Panc1 (cell line): ENCODE data around the gene PRLR. TPM values are rescaled to one million over a fixed set of nuclear protein-coding genes. Genes with fewer than 3 reads are reported as not detected.

Source experiments
- ATAC-seq: fragments of 200-7000 bp; cut with Tn5 transposase; 2 replicates; pipeline ENCODE4 v1.9.1; 2020; ENCODE audit warnings: mild to moderate bottlenecking, moderate library complexity
- BruUV-seq: library from RNA; stranded (reverse); fragments of 400-500 nt; replicated peaks from 2 replicates; lab custom pipeline; 2021; lab: Mats Ljungman, UMichigan
- CTCF ChIA-PET: fragments of 300-600 bp; sonication (Branson Sonifier 250); formaldehyde crosslinking; loops from one replicate; lab custom pipeline; 2022; ENCODE audit warnings: antibody characterized with exemption; lab: Charles Lee
- POLR2A ChIA-PET: fragments of 300-600 bp; sonication (Branson Sonifier 250); formaldehyde crosslinking; loops from one replicate; lab custom pipeline; 2022; ENCODE audit warnings: antibody characterized with exemption; lab: Charles Lee
- DNase-seq: peaks from one replicate; pipeline ENCODE4 v3.0.0-alpha.2; 2010; ENCODE audit warnings: low read depth, low spot score
- H3K27ac ChIP-seq: 2 replicates; pipeline ENCODE4 v1.5.1; 2011; ENCODE audit warnings: mild to moderate bottlenecking, low read length, inconsistent platforms
- H3K27me3 ChIP-seq: fragments of 200-500 bp; sonication (Bioruptor generic); 2 replicates; pipeline ENCODE4 v1.6.0; 2014; ENCODE audit warnings: low read length, inconsistent platforms; ENCODE audit not compliant: control insufficient read depth, insufficient read depth
- H3K36me3 ChIP-seq: fragments of 200-500 bp; sonication (Bioruptor generic); 2 replicates; pipeline ENCODE4 v1.5.1; 2014; ENCODE audit warnings: inconsistent platforms, mild to moderate bottlenecking, low read length, moderate library complexity; ENCODE audit not compliant: control insufficient read depth, insufficient read depth
- H3K4me1 ChIP-seq: 2 replicates; pipeline ENCODE4 v1.5.1; 2011; ENCODE audit warnings: inconsistent platforms, mild to moderate bottlenecking, low read length, moderate library complexity; ENCODE audit not compliant: control insufficient read depth, insufficient read depth
- H3K4me3 ChIP-seq, 2 experiments: 2 replicates each; pipeline ENCODE4 v1.5.1; 2011 to 2012; ENCODE audit warnings: low read depth in 2 of 2, low read length in 2 of 2, mild to moderate bottlenecking in 2 of 2, inconsistent platforms in 1 of 2, moderate library complexity in 1 of 2
- H3K9me3 ChIP-seq: fragments of 200-500 bp; sonication (Bioruptor generic); 2 replicates; pipeline ENCODE4 v1.5.1; 2014; ENCODE audit warnings: low read depth, mild to moderate bottlenecking, inconsistent platforms, low read length, moderate library complexity; ENCODE audit not compliant: control insufficient read depth, insufficient read depth
- POLR2AphosphoS5 ChIP-seq: IDR thresholded peaks from 2 replicates; pipeline ENCODE4 v1.6.1; 2012; ENCODE audit warnings: mild to moderate bottlenecking, low read depth, low read length, moderate library complexity
- SIN3A ChIP-seq: IDR thresholded peaks from 2 replicates; pipeline ENCODE4 v1.6.1; 2012; ENCODE audit warnings: low read depth, mild to moderate bottlenecking, low read length, moderate library complexity, borderline replicate concordance; ENCODE audit not compliant: insufficient read depth
- TCF7L2 ChIP-seq: IDR thresholded peaks from 2 replicates; pipeline ENCODE4 v1.6.1; 2011; ENCODE audit warnings: mild to moderate bottlenecking, low read depth, low read length, inconsistent platforms
- in situ Hi-C: cut with HindIII; loops from 2 replicates; pipeline ENCODE4 v1.10.0; 2016; ENCODE audit warnings: low sequenced_read_pairs, low pct_unique_long_range_greater_than_20kb
- intact Hi-C: fragments of 100-400 bp; cut with micrococcal nuclease; formaldehyde crosslinking; loops from one replicate; pipeline ENCODE4 v1.10.0; 2022; ENCODE audit not compliant: unreplicated experiment
- total RNA-seq: library from RNA; stranded (reverse); gene quantifications from one replicate; pipeline ENCODE4 v1.2.1, GENCODE V29; 2021; ENCODE audit not compliant: unreplicated experiment
- TF ChIP-seq, protein P1 (sequence below): fragments of 450-650 bp; IDR thresholded peaks from 2 replicates; pipeline ENCODE4 v1.5.1; 2017; ENCODE audit warnings: mild to moderate bottlenecking
- TF ChIP-seq, protein P2 (sequence below), 2 experiments: IDR thresholded peaks; 2 replicates each; pipeline ENCODE4 v1.6.1; 2011 to 2012; ENCODE audit warnings: low read depth in 2 of 2, control low read depth in 1 of 2, low read length in 1 of 2, mild to moderate bottlenecking in 1 of 2, moderate library complexity in 1 of 2; ENCODE audit not compliant: insufficient read depth in 1 of 2

PRLR gene
- total RNA-seq, 1 experiment from 2014 or later: 0.46 TPM

DNA sequence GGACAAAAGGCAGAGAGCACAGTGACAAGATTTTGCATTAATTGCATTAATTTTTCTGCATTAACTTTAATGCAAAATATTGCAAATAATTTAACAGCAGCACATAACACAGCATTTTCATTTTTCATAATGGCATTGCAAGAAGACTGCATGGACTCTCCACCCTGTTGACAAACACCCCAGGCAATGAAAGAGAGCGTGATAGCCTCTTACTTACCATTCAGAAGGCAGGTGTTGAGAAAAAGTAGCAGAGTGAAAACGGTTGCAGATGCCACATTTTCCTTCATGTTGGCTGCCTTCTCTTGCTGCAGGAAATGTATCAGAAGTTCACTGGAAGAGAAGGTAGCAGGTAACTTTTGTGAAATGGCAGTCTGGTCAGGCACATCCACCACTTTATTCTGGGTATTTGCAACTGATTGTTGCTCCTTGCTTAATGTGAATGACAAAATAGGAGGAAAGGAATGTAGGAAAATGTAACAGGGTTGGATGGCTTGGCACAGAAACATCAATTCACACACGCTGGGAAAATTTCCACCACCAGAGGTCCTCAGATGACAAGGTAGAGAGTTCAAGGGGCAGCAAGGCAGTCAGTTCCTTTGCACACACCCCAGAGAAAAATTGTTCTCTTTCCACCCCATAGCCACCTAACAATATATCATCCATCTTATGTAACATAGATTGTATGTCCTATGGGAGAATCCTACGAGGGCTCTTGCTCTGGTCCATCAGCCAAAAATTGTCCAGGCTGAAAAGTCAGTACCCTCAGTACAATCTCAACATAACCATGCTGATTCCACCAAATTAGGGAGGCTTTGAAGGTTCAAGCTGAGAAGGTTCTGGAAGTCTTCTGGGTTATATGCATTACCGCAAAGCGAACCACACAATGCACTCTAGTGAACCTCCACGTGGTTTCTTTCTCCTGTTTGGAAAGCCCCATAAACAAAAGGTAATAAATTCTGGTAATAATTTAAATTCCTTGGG is 140.7 kb downstream of the PRLR start:
- intact Hi-C loops (loop anchor here (2.0 kb wide), 1 partner anchor 835 kb away; no protein-coding TSS in a partner anchor), in situ Hi-C loops (no loop called here)
- Histone ChIP-seq H3K9me3 (no peaks in the 10 kb centered on the region), H3K27me3 (no peaks in the 10 kb centered on the region), H3K4me3 (no peak overlapping the region), H3K4me1 (no peaks in the 10 kb centered on the region), H3K27ac (no peak overlapping the region), H3K36me3 (no peaks in the 10 kb centered on the region)
- no peak for TF ChIP-seq POLR2AphosphoS5
- TF ChIP-seq, protein P1, sequence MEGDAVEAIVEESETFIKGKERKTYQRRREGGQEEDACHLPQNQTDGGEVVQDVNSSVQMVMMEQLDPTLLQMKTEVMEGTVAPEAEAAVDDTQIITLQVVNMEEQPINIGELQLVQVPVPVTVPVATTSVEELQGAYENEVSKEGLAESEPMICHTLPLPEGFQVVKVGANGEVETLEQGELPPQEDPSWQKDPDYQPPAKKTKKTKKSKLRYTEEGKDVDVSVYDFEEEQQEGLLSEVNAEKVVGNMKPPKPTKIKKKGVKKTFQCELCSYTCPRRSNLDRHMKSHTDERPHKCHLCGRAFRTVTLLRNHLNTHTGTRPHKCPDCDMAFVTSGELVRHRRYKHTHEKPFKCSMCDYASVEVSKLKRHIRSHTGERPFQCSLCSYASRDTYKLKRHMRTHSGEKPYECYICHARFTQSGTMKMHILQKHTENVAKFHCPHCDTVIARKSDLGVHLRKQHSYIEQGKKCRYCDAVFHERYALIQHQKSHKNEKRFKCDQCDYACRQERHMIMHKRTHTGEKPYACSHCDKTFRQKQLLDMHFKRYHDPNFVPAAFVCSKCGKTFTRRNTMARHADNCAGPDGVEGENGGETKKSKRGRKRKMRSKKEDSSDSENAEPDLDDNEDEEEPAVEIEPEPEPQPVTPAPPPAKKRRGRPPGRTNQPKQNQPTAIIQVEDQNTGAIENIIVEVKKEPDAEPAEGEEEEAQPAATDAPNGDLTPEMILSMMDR: peak; percentile 83
- ChIA-PET POLR2A (no interaction called here), CTCF (interaction anchor here (0.6 kb wide), 1 partner anchor 871 kb away, joined by 5 read pairs; no protein-coding TSS in a partner anchor)
- DNase-seq (peak; percentile 54), ATAC-seq (peak; percentile 76)
- BruUV-seq: no TSS peak

DNA sequence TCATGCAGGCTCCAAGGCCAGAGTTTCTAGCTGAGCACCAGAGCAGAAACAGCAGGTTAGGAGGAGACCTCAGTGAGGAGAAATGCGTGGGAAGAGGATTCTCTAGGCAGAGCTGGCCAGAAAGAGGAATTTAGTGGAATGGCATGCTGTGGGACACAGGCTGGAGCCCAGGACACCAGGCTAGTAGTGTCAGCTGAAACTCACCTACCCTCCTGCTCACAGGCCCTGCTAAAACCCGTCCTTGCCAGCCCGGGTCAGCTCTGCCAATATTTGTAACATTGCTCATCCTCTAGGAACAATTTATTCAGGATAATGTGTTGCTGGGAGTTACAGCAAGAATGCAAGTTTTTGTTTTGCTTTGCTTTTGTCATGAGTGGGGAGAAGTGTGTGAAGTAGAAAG is 142.3 kb downstream of the PRLR start:
- no peak overlapping the region for H3K4me3 ChIP-seq
- ATAC-seq: no peak
- no peaks in the 10 kb centered on the region for H3K9me3 ChIP-seq
- POLR2A ChIA-PET: no interaction called here
- in situ Hi-C loops: no loop called here
- TF ChIP-seq TCF7L2: no peak
- no peak for TF ChIP-seq POLR2AphosphoS5
- TF ChIP-seq, protein P2, sequence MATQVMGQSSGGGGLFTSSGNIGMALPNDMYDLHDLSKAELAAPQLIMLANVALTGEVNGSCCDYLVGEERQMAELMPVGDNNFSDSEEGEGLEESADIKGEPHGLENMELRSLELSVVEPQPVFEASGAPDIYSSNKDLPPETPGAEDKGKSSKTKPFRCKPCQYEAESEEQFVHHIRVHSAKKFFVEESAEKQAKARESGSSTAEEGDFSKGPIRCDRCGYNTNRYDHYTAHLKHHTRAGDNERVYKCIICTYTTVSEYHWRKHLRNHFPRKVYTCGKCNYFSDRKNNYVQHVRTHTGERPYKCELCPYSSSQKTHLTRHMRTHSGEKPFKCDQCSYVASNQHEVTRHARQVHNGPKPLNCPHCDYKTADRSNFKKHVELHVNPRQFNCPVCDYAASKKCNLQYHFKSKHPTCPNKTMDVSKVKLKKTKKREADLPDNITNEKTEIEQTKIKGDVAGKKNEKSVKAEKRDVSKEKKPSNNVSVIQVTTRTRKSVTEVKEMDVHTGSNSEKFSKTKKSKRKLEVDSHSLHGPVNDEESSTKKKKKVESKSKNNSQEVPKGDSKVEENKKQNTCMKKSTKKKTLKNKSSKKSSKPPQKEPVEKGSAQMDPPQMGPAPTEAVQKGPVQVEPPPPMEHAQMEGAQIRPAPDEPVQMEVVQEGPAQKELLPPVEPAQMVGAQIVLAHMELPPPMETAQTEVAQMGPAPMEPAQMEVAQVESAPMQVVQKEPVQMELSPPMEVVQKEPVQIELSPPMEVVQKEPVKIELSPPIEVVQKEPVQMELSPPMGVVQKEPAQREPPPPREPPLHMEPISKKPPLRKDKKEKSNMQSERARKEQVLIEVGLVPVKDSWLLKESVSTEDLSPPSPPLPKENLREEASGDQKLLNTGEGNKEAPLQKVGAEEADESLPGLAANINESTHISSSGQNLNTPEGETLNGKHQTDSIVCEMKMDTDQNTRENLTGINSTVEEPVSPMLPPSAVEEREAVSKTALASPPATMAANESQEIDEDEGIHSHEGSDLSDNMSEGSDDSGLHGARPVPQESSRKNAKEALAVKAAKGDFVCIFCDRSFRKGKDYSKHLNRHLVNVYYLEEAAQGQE (IDR thresholded peaks at IDR 0.05; ENCODE audit: insufficient read depth in 1 of 2, low read depth in 2 of 2, low read length in 1 of 2): no peak
- TF ChIP-seq, protein P1: no peak
- no peak for TF ChIP-seq SIN3A
- H3K27ac ChIP-seq: no peak overlapping the region
- no peaks in the 10 kb centered on the region for H3K36me3 ChIP-seq
- no peak for DNase-seq
- intact Hi-C loops: loop anchor here (2.0 kb wide), 1 partner anchor 837 kb away; no protein-coding TSS in a partner anchor
- H3K27me3 ChIP-seq: no peaks in the 10 kb centered on the region
- H3K4me1 ChIP-seq: no peaks in the 10 kb centered on the region
- BruUV-seq: no TSS peak
- CTCF ChIA-PET: no interaction called here
